GM12865 (cell line): Measurements from ENCODE around the gene NR1D1.

Experiments
- DNase-seq: peaks from one replicate; pipeline ENCODE4 v3.0.0; 2010; ENCODE audit warnings: low read depth
- H3K4me3 ChIP-seq: 2 replicates; pipeline ENCODE4 v1.5.1; 2011; ENCODE audit warnings: mild to moderate bottlenecking, low read depth, low read length, control low read depth
- CTCF ChIP-seq: IDR thresholded peaks from 2 replicates; pipeline ENCODE4 v1.5.1; 2011; ENCODE audit warnings: low read length, control low read depth, low read depth, inconsistent platforms; ENCODE audit not compliant: insufficient read depth; ENCODE audit errors: missing control alignments

Gene NR1D1

GRCh38 chr17:40111221-40112128 is 11.1 kb upstream of the NR1D1 start:
- DNase-seq: peak; percentile 88
- H3K4me3 ChIP-seq: no peak overlapping the region
- peak; percentile 70 for TF ChIP-seq CTCF

GRCh38 chr17:40110026-40110845 is 9.8 kb upstream of the NR1D1 start:
- DNase-seq: no peak
- no peak for TF ChIP-seq CTCF

GRCh38 chr17:40108970-40109824 is 8.8 kb upstream of the NR1D1 start:
- TF ChIP-seq CTCF: no peak
- H3K4me3 ChIP-seq: no peak overlapping the region
- DNase-seq: no peak

More at GRCh38 chr17:40110026-40110845, 9.8 kb upstream of the NR1D1 start:
- no peak overlapping the region for H3K4me3 ChIP-seq

- DNase-seq: peak; percentile 59
- H3K4me3 ChIP-seq: no peak overlapping the region
- no peak for TF ChIP-seq CTCF
These were observed 7.3 kb upstream of the NR1D1 start for GRCh38 chr17:40107522-40108174.

- H3K4me3 ChIP-seq: no peak overlapping the region
- DNase-seq: no peak
- TF ChIP-seq CTCF: no peak
These were observed 6.6 kb upstream of the NR1D1 start for GRCh38 chr17:40106760-40107521.
